Large intestine (tissue), 3 donors: ENCODE results near the gene DYSF. TPM values are rescaled to one million over a fixed set of nuclear protein-coding genes. Genes with fewer than 3 reads are reported as not detected.

Experiments
- DNase-seq, 2 donors: peaks; one replicate each; pipeline versions ENCODE4 v3.0.0 to v3.0.0-alpha.2; 2013
- H3K27ac ChIP-seq: one replicate; pipeline ENCODE4 v1.5.1; 2013; ENCODE audit warnings: low read length
- H3K27me3 ChIP-seq: 2 replicates; pipeline ENCODE4 v1.6.1; 2013; ENCODE audit warnings: low read length; ENCODE audit not compliant: control insufficient read depth, insufficient read depth
- H3K36me3 ChIP-seq: 2 replicates; pipeline ENCODE4 v1.6.1; 2013; ENCODE audit warnings: low read length; ENCODE audit not compliant: control insufficient read depth, insufficient read depth
- H3K4me1 ChIP-seq: one replicate; pipeline ENCODE4 v1.6.1; 2013; ENCODE audit warnings: low read length; ENCODE audit not compliant: control insufficient read depth, insufficient read depth
- H3K4me3 ChIP-seq: one replicate; pipeline ENCODE4 v1.5.1; 2013; ENCODE audit warnings: low read length
- H3K9me3 ChIP-seq: one replicate; pipeline ENCODE4 v1.6.1; 2013; ENCODE audit warnings: mild to moderate bottlenecking, low read depth, low read length, moderate library complexity; ENCODE audit not compliant: control insufficient read depth
- WGBS: methylation state at CpG from one replicate; pipeline ENCODE4 v1.1.5; 2013; ENCODE audit warnings: low lambda C conversion rate; ENCODE audit not compliant: insufficient coverage; 5-methylcytosine and 5-hydroxymethylcytosine counted together
- polyA plus RNA-seq: library from polyadenylated mRNA; unstranded; fragments of 120-200 nt; gene quantifications from one replicate; pipeline ENCODE4 v1.2.1, GENCODE V29; 2013

Gene DYSF
- polyA plus RNA-seq, 1 donor = 6.3 TPM

DNA sequence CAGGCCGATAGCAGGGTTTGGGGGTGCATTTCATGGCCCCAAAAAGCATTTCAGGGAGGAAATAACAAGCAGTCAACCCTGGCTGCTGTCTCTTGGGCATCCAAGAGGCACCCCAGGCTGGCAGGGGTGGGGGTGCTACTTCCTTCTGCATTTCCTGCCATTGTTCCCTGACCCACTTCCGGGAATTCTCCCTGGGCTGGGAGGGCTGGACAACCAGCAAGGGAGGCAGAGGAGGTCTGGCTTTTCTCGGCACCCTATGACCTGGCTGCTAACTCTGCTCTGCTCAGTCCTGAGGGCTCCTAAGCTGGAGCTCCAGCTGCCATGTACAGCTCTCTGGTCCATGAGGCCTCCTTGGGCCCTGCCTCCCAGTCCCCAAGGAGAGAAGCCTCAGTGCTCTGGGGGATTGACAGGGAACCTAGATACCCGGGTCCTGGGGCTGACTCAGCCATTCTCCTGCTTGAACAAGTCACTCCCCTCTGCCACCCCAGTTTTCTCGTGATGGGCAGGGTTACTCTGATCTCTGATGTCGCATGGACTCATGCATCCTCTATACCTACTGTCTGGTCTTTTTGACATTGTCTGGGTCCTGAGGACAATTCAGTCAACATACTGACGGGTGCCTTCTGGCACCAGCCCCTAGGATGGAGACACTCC, 47.2 kb downstream of the DYSF start:
- H3K27me3 ChIP-seq = no peaks in the 10 kb centered on the region
- DNase-seq = no peak
- no peaks in the 10 kb centered on the region for H3K36me3 ChIP-seq
- WGBS = no CpG with 5 or more reads among the region's 7 CpGs
- no peaks in the 10 kb centered on the region for H3K9me3 ChIP-seq
- H3K27ac ChIP-seq = no peak overlapping the region
- H3K4me1 ChIP-seq = no peaks in the 10 kb centered on the region
- no peak overlapping the region for H3K4me3 ChIP-seq

DNA sequence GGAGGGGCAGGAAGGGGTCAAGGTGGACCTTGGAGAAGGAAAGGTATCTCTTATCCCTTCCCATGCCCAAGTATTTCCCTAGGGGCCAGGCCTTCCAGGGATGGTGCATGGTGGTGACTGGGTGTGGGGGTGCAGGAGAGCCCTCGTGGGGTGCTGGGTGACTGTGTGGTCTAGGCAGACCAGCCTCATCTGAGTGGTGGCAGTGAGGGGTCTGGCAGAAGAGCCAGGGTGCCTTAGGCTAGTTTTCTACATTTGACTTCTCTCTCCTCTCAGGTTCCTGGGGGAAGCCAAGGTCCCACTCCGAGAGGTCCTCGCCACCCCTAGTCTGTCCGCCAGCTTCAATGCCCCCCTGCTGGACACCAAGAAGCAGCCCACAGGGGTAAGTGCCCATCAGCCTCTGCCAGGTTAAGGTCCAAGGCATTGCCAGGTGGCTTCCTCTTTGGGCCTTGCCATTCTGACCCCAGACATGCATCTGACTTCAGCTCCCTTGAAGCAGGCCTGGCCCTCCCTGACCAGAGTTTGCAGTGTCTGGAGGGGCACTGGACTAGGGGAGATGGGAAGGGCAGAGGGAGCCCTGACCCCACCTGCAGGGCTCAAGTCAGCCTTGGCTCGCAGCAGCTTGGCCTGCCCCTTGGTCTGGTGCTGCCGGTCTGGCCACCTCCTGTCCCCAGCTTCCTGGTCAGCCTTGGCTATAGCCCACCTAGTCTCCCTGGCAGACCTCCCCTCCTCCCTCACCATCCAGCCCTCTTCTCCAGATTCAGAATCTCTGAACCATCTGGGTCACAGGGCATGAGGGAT, 49.8 kb downstream of the DYSF start:
- Histone ChIP-seq H3K36me3 (no peaks in the 10 kb centered on the region), H3K27me3 (no peaks in the 10 kb centered on the region), H3K4me1 (no peaks in the 10 kb centered on the region), H3K9me3 (no peaks in the 10 kb centered on the region), H3K4me3 (no peak overlapping the region), H3K27ac (no peak overlapping the region)
- DNase-seq = no peak
- no CpG with 5 or more reads among the region's 6 CpGs for WGBS

DNA sequence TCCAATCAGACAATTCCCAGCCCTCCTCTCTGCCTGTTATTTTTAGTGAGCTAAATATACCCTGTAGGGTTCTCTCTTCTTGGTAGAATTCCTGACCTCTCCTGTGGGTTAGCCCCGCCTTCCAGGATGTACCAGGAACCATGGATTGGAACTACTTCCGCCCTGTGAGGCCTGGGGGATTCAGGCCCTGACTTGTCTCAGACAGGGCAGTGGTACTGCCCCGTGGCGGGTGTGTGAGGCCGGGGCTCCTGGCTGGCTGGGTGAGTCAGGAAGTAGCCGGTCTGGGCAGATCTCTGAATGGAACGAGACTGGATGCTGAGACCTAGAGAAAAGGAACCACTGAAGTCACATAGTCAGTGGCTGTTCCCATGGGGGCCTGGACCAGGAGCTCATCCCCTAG, 50.5 kb downstream of the DYSF start:
- no peak overlapping the region for H3K27ac ChIP-seq
- H3K27me3 ChIP-seq = no peaks in the 10 kb centered on the region
- H3K4me1 ChIP-seq = no peaks in the 10 kb centered on the region
- no peaks in the 10 kb centered on the region for H3K9me3 ChIP-seq
- no peaks in the 10 kb centered on the region for H3K36me3 ChIP-seq
- WGBS = 100% methylated on average over 1 of the region's 7 CpGs
- no peak overlapping the region for H3K4me3 ChIP-seq
- no peak for DNase-seq

DNA sequence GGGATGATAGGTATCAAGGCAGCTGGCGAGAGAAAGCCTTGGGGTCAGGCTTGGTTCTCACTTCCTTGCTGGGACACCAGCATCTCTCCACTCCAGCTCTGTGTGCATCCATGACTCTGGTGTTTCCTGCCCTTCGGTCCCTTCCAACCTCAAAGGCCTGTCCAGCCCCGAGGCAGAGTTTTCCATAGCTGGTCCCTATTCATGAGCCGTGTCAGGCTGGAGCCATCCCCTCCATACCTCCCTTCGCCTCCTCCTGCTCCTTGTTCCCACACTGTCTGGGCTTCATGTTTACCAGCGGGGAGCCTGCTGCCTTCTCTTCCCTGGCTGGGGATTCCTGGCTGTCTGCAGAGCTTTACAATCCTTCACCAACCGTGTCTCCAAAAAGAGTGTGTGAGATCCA, 51.2 kb downstream of the DYSF start:
- no peak for DNase-seq
- Histone ChIP-seq H3K9me3 (no peaks in the 10 kb centered on the region), H3K4me1 (no peaks in the 10 kb centered on the region), H3K36me3 (no peaks in the 10 kb centered on the region), H3K4me3 (no peak overlapping the region), H3K27me3 (no peaks in the 10 kb centered on the region), H3K27ac (no peak overlapping the region)
- WGBS = no CpG with 5 or more reads among the region's 7 CpGs

DNA sequence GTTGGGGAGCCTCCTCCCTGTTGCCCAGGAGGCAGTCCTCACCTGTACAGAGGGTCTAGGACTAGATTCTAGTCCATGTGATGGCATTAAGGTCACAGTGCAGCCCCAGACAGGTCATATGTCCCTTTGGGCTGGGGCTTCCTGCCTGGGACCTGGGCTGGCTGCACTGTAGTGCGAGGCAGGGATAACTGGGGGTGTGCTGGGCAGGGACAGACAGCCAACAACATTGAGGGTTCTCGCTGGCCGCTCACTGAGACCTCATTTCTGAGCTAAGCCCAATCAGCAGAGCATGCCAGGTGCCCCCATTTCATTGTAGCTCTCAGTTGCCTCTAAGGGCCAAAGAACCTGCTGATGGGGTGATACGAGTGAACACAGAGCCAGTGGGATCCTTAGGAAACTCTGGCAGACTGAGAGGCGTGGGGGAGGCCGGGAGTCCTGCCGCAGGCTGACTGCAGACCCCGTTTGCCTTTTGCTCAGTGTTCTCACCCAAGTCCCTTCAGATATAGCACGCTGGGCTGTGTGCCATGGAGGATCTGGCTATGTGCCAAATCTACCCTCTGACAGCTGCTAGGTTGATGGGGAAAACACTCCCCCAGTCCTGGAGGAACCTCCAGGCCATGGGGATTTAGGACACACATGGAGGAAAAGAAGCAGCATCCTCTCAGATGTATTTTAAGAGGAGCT, 51.9 kb downstream of the DYSF start:
- no CpG with 5 or more reads among the region's 9 CpGs for WGBS
- no peaks in the 10 kb centered on the region for H3K27me3 ChIP-seq
- no peaks in the 10 kb centered on the region for H3K9me3 ChIP-seq
- H3K4me3 ChIP-seq = no peak overlapping the region
- no peaks in the 10 kb centered on the region for H3K36me3 ChIP-seq
- no peaks in the 10 kb centered on the region for H3K4me1 ChIP-seq
- DNase-seq = no peak
- H3K27ac ChIP-seq = no peak overlapping the region

DNA sequence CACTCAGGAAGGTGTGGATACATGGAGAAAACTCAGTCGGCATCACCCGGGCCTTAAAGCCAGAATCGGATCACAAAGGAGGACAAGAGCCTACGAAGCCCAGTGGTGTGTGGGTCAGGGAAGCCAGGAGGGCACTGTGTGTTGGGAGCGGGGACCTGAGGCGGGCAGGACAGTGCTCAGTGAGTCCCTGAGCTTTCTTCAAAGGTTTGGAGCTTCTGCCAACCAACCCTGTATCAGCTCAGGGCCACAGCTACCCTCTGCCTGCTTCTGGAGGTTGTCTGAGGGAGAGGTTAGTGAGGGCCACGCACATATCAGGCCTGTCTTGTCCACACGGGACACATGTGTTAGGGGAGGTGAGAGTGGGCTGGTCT, 52.4 kb downstream of the DYSF start:
- Histone ChIP-seq H3K27me3 (no peaks in the 10 kb centered on the region), H3K27ac (no peak overlapping the region), H3K4me3 (no peak overlapping the region), H3K36me3 (no peaks in the 10 kb centered on the region), H3K4me1 (no peaks in the 10 kb centered on the region), H3K9me3 (no peaks in the 10 kb centered on the region)
- no peak for DNase-seq
- no CpG with 5 or more reads among the region's 8 CpGs for WGBS

DNA sequence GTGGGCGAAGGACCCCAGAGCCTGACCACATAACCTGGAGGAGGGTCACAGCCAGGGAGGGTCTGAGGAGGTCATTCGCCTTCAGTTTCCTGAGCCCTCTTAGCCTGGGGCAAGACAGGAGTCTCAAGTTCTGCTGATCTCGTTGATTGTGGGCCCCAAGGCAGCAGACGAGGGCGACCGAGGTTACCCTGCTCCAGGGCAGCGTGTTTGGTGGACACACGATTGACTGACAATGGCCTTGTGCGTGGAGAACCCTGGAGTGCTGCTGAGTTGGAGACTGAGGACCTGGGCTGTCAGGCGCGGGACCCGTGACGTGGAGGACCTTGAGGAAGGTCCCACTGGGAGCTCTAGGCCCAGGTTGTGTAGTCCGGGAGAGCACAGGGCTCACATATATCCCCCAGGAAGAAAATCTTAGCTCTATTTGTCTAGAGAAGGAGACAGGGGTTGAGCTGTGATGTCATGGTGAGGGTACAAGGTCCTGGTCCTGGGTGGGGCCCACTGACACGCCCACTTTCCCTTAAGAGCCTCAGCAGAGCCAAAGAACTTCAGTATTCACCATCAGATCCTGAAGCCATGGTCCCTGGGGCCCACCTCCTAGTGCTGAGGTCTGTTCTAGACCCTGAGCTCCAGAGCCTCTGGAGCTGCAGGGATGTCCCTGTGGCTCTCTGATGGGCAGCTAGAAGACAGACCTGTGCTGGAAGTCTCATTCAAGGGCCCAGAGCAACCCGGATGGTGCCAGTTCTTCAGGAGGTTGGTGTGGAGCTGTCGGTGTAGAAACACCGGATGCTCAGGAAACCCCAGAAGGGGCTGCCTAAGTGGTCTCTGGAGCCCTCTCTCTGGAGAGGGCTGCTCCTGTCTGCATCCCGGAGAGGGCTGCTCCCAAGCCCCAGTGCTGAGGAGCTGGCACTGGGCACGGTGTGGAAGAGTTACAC, 53.1 kb downstream of the DYSF start:
- no peaks in the 10 kb centered on the region for H3K4me1 ChIP-seq
- H3K27ac ChIP-seq = no peak overlapping the region
- H3K36me3 ChIP-seq = no peaks in the 10 kb centered on the region
- H3K27me3 ChIP-seq = no peaks in the 10 kb centered on the region
- H3K4me3 ChIP-seq = no peak overlapping the region
- WGBS = no CpG with 5 or more reads among the region's 20 CpGs
- no peaks in the 10 kb centered on the region for H3K9me3 ChIP-seq
- DNase-seq = peak; percentile 48 to 66

DNA sequence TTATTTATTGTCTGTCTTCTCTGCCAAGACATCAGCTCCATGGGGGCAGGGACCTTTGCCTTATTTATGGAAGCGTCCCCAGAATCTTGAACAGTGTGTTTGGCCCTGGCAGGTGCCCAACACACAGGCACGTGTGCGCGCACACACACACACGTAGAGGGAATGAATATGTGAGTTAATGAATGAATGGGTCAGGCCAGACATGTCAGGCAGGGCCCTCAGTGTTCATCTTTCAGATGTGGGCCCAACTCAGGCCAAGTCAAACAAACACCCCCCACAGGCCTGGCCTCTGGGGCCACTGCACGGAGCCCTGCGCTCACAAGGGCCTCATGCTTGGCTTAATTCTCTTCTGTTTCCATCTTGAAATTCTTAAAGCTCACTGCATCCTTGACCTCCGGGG, 54.1 kb downstream of the DYSF start:
- no peaks in the 10 kb centered on the region for H3K36me3 ChIP-seq
- DNase-seq = no peak
- no peak overlapping the region for H3K27ac ChIP-seq
- no peak overlapping the region for H3K4me3 ChIP-seq
- no peaks in the 10 kb centered on the region for H3K4me1 ChIP-seq
- no peaks in the 10 kb centered on the region for H3K9me3 ChIP-seq
- WGBS = 94% methylated on average over 3 of the region's 8 CpGs
- H3K27me3 ChIP-seq = no peaks in the 10 kb centered on the region

DNA sequence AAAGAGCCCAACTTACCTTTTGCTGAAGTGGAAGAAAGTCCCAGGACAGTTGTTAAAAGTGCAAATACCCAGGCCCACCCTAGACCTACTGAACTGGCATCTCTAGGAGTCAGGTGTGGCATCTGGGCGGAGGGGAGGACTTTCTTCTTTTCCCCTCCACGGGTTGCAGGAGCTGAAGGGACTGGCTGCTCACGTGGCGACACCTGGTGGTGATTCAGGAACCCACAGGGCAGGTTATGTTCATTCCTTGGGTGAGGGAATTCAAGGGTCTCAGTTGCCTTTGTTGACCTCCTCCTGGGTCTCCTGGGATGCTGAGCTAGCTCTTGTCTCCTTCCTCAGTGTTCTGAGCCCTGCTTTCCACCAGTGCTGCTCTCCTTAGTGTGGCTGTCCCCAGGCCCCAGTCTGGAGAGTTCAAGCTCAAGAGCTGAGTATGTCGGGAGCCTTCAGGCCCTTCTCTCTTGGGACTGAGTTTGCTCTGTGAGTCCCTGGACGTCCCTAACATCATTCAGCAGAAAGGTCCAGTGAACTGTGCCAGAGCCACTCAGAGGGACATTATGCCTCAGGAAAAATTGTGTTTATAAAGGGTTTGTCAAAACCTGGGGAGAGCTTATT, 56.9 kb downstream of the DYSF start:
- no CpG with 5 or more reads among the region's 6 CpGs for WGBS
- Histone ChIP-seq H3K4me3 (no peak overlapping the region), H3K36me3 (no peaks in the 10 kb centered on the region)

More for the DNA sequence above, 56.9 kb downstream of the DYSF start:
- Histone ChIP-seq H3K27ac (no peak overlapping the region), H3K9me3 (no peaks in the 10 kb centered on the region), H3K4me1 (no peaks in the 10 kb centered on the region), H3K27me3 (no peaks in the 10 kb centered on the region)
- DNase-seq = peak; percentile 20 to 31
